A673 (cell line): ENCODE data around the gene AP1S2. TPM values are rescaled to one million over a fixed set of nuclear protein-coding genes. Genes with fewer than 3 reads are reported as not detected.
"Not testable (repeated sequence)": the region's sequence is repeated elsewhere in the genome, so short reads cannot be mapped to it uniquely, and the experiment has no call there.

Experiments used
- BruUV-seq: library from RNA; stranded (reverse); fragments of 400-500 nt; replicated peaks from 2 replicates; lab custom pipeline; 2021; lab: Mats Ljungman, UMichigan
- CTCF ChIA-PET: fragments of 300-600 bp; sonication (Branson Sonifier 250); formaldehyde crosslinking; loops from one replicate; lab custom pipeline; 2022; ENCODE audit warnings: antibody characterized with exemption; lab: Charles Lee
- POLR2A ChIA-PET: fragments of 300-600 bp; sonication (Branson Sonifier 250); formaldehyde crosslinking; loops from one replicate; lab custom pipeline; 2022; ENCODE audit warnings: antibody characterized with exemption; ENCODE audit not compliant: low non-redundant PET; lab: Charles Lee
- DNase-seq: peaks from one replicate; pipeline ENCODE4 v3.0.0-alpha.2; 2015; ENCODE audit warnings: low spot score
- H3K27ac ChIP-seq: fragments of 200-600 bp; sonication (generic); 2 replicates; pipeline ENCODE4 v1.5.1; 2016; ENCODE audit warnings: mixed run types, low read depth, mild to moderate bottlenecking, mixed read lengths, antibody characterized with exemption, low read length; ENCODE audit not compliant: poor library complexity, severe bottlenecking
- H3K27me3 ChIP-seq: fragments of 200-600 bp; sonication (generic); replicated peaks from 2 replicates; pipeline ENCODE4 v1.6.1; 2017; ENCODE audit warnings: mixed run types, low read depth, mild to moderate bottlenecking, mixed read lengths, antibody characterized with exemption, low read length; ENCODE audit not compliant: insufficient read depth, poor library complexity
- H3K36me3 ChIP-seq: fragments of 200-600 bp; sonication (generic); 2 replicates; pipeline ENCODE4 v1.6.1; 2016; ENCODE audit warnings: mixed run types, mild to moderate bottlenecking, mixed read lengths, antibody characterized with exemption, low read length; ENCODE audit not compliant: insufficient read depth, poor library complexity, severe bottlenecking
- H3K4me1 ChIP-seq: fragments of 200-600 bp; sonication (generic); 2 replicates; pipeline ENCODE4 v1.6.1; 2017; ENCODE audit warnings: mixed run types, mild to moderate bottlenecking, mixed read lengths, antibody characterized with exemption, low read length; ENCODE audit not compliant: insufficient read depth, poor library complexity, severe bottlenecking
- H3K4me3 ChIP-seq: fragments of 200-600 bp; sonication (generic); 2 replicates; pipeline ENCODE4 v1.5.1; 2016; ENCODE audit warnings: low read depth, mixed run types, mild to moderate bottlenecking, mixed read lengths, low read length; ENCODE audit not compliant: poor library complexity, severe bottlenecking
- H3K9me3 ChIP-seq: fragments of 200-600 bp; sonication (generic); 2 replicates; pipeline ENCODE4 v1.6.1; 2016; ENCODE audit warnings: mixed run types, low read depth, mild to moderate bottlenecking, mixed read lengths, antibody characterized with exemption, low read length; ENCODE audit not compliant: poor library complexity, severe bottlenecking
- CTCF ChIP-seq: fragments of 300-800, 200-600 bp; sonication (generic); conservative IDR thresholded peaks from 2 replicates; pipeline ENCODE4 v1.5.1; 2017; ENCODE audit warnings: low read depth, mild to moderate bottlenecking, antibody characterized with exemption, low read length, moderate library complexity, mixed read lengths
- EZH2 ChIP-seq: fragments of 200-600 bp; sonication (generic); IDR thresholded peaks from 2 replicates; pipeline ENCODE4 v1.6.1; 2017; ENCODE audit warnings: borderline replicate concordance, low read depth, mild to moderate bottlenecking, mixed read lengths, antibody characterized with exemption, low read length; ENCODE audit not compliant: poor library complexity, severe bottlenecking
- intact Hi-C: fragments of 100-400 bp; cut with micrococcal nuclease; formaldehyde crosslinking; loops from one replicate; pipeline ENCODE4 v1.10.0; 2022; ENCODE audit not compliant: unreplicated experiment
- total RNA-seq: library from RNA; stranded (reverse); gene quantifications from 2 replicates; pipeline ENCODE4 v1.2.3, GENCODE V29; 2021

AP1S2 gene
- total RNA-seq, 1 experiment from 2014 or later = 59.3 TPM

DNA sequence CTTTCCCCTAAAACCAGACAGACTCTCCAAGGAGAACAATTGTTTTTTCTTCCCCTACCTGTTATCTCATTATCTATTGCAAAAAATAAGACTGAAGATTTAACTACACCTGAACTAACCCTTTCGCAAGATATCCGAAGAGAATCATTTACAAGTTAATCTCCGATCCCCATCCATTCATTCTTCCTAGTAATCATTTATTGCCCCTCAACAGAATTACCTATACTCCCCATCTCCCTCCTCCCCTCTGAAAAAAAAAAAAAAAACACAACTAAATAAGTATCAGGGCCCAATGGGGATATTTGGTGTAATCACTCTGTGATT lies 28.9 kb upstream of the AP1S2 start:
- intact Hi-C loops = no loop called here
- H3K36me3 ChIP-seq = no peaks in the 10 kb centered on the region
- H3K27ac ChIP-seq = no peak overlapping the region
- no peaks in the 10 kb centered on the region for H3K9me3 ChIP-seq
- CTCF ChIA-PET = no interaction called here
- BruUV-seq = no TSS peak
- POLR2A ChIA-PET = no interaction called here
- H3K27me3 ChIP-seq = no peaks in the 10 kb centered on the region
- no peaks in the 10 kb centered on the region for H3K4me1 ChIP-seq
- no peak overlapping the region for H3K4me3 ChIP-seq
- TF ChIP-seq CTCF = no peak
- TF ChIP-seq EZH2 = no peak
- DNase-seq = no peak

DNA sequence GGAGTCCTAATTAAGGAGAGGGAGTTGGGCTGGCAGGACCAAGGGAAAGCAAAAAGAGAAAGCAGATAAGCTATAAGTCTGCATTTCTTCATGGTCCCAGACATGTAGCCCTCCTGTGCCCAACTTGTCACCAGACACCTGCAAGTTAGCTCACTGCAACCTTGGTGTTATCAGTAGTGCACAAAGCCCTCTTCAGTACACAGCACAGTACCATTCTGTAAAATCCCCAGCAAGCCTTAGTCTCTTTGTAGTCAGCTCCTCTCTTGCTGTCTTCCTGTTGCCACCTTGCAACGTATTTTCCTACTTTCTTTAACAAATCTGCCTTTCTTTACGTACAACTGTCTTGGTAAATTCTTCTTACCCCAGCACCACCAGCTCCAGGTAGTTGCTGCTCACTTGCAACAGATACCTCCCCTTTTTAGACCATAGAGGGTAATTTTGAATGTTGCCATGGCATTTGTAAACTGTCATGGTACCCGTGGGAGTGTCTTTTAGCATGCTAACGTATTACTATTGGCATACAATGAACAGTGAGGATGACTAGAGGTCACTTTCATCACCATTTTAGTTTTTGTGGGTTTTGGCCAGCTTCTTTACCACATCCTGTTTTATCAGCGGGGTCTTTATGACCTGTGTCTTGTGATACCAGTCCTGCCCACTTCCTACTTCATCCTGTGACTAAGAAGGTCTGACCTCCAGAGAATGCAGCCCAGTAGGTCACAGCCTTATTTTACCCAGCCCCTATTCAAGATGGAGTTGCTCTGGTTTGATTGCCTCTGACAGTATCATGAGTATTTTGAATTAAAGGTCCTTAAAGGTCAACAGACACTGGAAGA lies 28.3 kb upstream of the AP1S2 start:
- Histone ChIP-seq H3K27ac (no peak overlapping the region), H3K9me3 (no peaks in the 10 kb centered on the region), H3K36me3 (no peaks in the 10 kb centered on the region), H3K27me3 (no peaks in the 10 kb centered on the region), H3K4me3 (no peak overlapping the region), H3K4me1 (no peaks in the 10 kb centered on the region)
- BruUV-seq = no TSS peak
- CTCF ChIA-PET = no interaction called here
- POLR2A ChIA-PET = interaction anchor here (0.6 kb wide), 1 partner anchor 1975 kb away, joined by 4 read pairs; no protein-coding TSS in a partner anchor
- TF ChIP-seq EZH2 = no peak
- TF ChIP-seq CTCF = no peak
- intact Hi-C loops = no loop called here
- no peak for DNase-seq

GRCh38 chrX:15881381-15881897 lies 26.8 kb upstream of the AP1S2 start:
- H3K27ac ChIP-seq = no peak overlapping the region
- no peaks in the 10 kb centered on the region for H3K36me3 ChIP-seq
- no peak for DNase-seq
- H3K4me1 ChIP-seq = no peaks in the 10 kb centered on the region
- ChIA-PET CTCF (no interaction called here), POLR2A (no interaction called here)
- peaks cover 8% of the 10 kb centered on the region for H3K27me3 ChIP-seq
- BruUV-seq = no TSS peak
- H3K4me3 ChIP-seq = no peak overlapping the region
- TF ChIP-seq CTCF (no peak), EZH2 (no peak)
- intact Hi-C loops = no loop called here
- no peaks in the 10 kb centered on the region for H3K9me3 ChIP-seq

GRCh38 chrX:15877914-15878313 lies 23.3 kb upstream of the AP1S2 start:
- CTCF ChIA-PET, H3K4me1 ChIP-seq, intact Hi-C loops, H3K4me3 ChIP-seq, BruUV-seq, H3K9me3 ChIP-seq, DNase-seq, H3K36me3 ChIP-seq, H3K27ac ChIP-seq, POLR2A ChIA-PET: not testable (repeated sequence)
- H3K27me3 ChIP-seq = peaks cover 14% of the 10 kb centered on the region
